A549 treated with RU486 at 1 μM for 4 hours (cell line): ENCODE measurements around the gene ARID3B. TPM values are rescaled to one million over a fixed set of nuclear protein-coding genes. Genes with fewer than 3 reads are reported as not detected.

Experiments used
- total RNA-seq: library from RNA; stranded (reverse); fragments of 200-300 nt; extraction: Qiagen RNA extraction; gene quantifications from 5 replicates; pipeline ENCODE4 v1.2.3, GENCODE V29; 2022; ENCODE audit warnings: low read depth

The ARID3B gene
- total RNA-seq = 3.3 to 4.8 TPM (median 3.9 TPM) in 5 replicates

GRCh38 chr15:74540761-74541493 lies at the start of gene ARID3B:
TSS of gene ARID3B (plus strand) at chr15:74541220. CDS start at chr15:74543937, 2,717 bp downstream.

GRCh38 chr15:74615508-74616365 lies 74.7 kb downstream of the ARID3B start, which contains the start of gene CLK3:
TSS of gene CLK3 (plus strand) at chr15:74615836. CDS start at chr15:74619197, 3,361 bp downstream.

Other genes starting within 250 kb of the ARID3B start
- not detected in 5 replicates for gene CYP11A1, start 173.6 kb upstream of the ARID3B start, total RNA-seq
- 2.9 to 4.7 TPM (median 4.0 TPM) in 5 replicates for gene SEMA7A, start 107.3 kb upstream of the ARID3B start, total RNA-seq
- gene UBL7, start 80.1 kb upstream of the ARID3B start, total RNA-seq = 36.1 to 41.8 TPM (median 41.0 TPM) in 5 replicates
- gene CLK3, start 74.6 kb downstream of the ARID3B start, total RNA-seq = 34.7 to 46.1 TPM (median 37.4 TPM) in 5 replicates
- 17.9 to 20.1 TPM (median 19.6 TPM) in 5 replicates for gene EDC3, start 154.8 kb downstream of the ARID3B start, total RNA-seq
- gene CYP1A1, start 184.3 kb downstream of the ARID3B start, total RNA-seq = 1.3 to 2.6 TPM (median 1.9 TPM) in 5 replicates
- gene CYP1A2, start 207.6 kb downstream of the ARID3B start, total RNA-seq = not detected in 5 replicates
- 56.4 to 66.1 TPM (median 62.3 TPM) in 5 replicates for gene CSK, start 240.9 kb downstream of the ARID3B start, total RNA-seq